AG10803 (cell line): ENCODE results near the gene NMUR2.

ENCODE experiments used
- DNase-seq: peaks from one replicate; pipeline ENCODE4 v3.0.0; 2010; ENCODE audit warnings: low read depth
- H3K4me3 ChIP-seq: 2 replicates; pipeline ENCODE4 v1.5.1; 2011; ENCODE audit warnings: mild to moderate bottlenecking, low read length, control low read depth
- CTCF ChIP-seq: conservative IDR thresholded peaks from 2 replicates; pipeline ENCODE4 v1.5.1; 2011; ENCODE audit warnings: mild to moderate bottlenecking, low read length, control low read depth, inconsistent platforms

NMUR2 gene

GRCh38 chr5:152393441-152393840 lies 11.6 kb downstream of the NMUR2 start:
- TF ChIP-seq CTCF, result no peak
- no peak overlapping the region for H3K4me3 ChIP-seq
- no peak for DNase-seq

GRCh38 chr5:152389208-152389849 lies 15.8 kb downstream of the NMUR2 start:
- no peak overlapping the region for H3K4me3 ChIP-seq
- TF ChIP-seq CTCF, result no peak
- no peak for DNase-seq

GRCh38 chr5:152388610-152389009 lies 16.5 kb downstream of the NMUR2 start:
- no peak for TF ChIP-seq CTCF

GRCh38 chr5:152380415-152381123 lies 24.5 kb downstream of the NMUR2 start:
- no peak for TF ChIP-seq CTCF
- no peak overlapping the region for H3K4me3 ChIP-seq
- no peak for DNase-seq

More at GRCh38 chr5:152388610-152389009, 16.5 kb downstream of the NMUR2 start:
- no peak for DNase-seq
- H3K4me3 ChIP-seq, result no peak overlapping the region

- H3K4me3 ChIP-seq, result no peak overlapping the region
- DNase-seq, result no peak
- TF ChIP-seq CTCF, result no peak
Measured at GRCh38 chr5:152379331-152379730, 25.7 kb downstream of the NMUR2 start.

- no peak for DNase-seq
- no peak for TF ChIP-seq CTCF
- no peak overlapping the region for H3K4me3 ChIP-seq
Measured at GRCh38 chr5:152378730-152379129, 26.3 kb downstream of the NMUR2 start.

- H3K4me3 ChIP-seq, result no peak overlapping the region
- no peak for TF ChIP-seq CTCF
- DNase-seq, result no peak
Measured at GRCh38 chr5:152376886-152377285, 28.2 kb downstream of the NMUR2 start.
